GOT3 (cell line): ENCODE measurements around the gene ROBO4.

Source experiments
- DNase-seq: peaks from one replicate; lab custom pipeline; 2025; ENCODE audit warnings: mixed read lengths; lab: John Stamatoyannopoulos, UW

ROBO4 gene

GRCh38 chr11:124889191-124890091, 8.2 kb downstream of the ROBO4 start:
- DNase-seq: no peak

GRCh38 chr11:124887667-124888013, 10.0 kb downstream of the ROBO4 start:
- DNase-seq: no peak

- no peak for DNase-seq
Measured at GRCh38 chr11:124886978-124887666, 10.5 kb downstream of the ROBO4 start.

- no peak for DNase-seq
Measured at GRCh38 chr11:124886476-124886875, 11.2 kb downstream of the ROBO4 start.

- DNase-seq: no peak
Measured at GRCh38 chr11:124884869-124885479, 12.7 kb downstream of the ROBO4 start.

GRCh38 chr11:124884340-124884739, 13.3 kb downstream of the ROBO4 start:
- DNase-seq: no peak

- DNase-seq: no peak
Measured at GRCh38 chr11:124882339-124883071, 15.2 kb downstream of the ROBO4 start.

- no peak for DNase-seq
Measured at GRCh38 chr11:124880958-124881357, 16.7 kb downstream of the ROBO4 start.

- no peak for DNase-seq
Measured at GRCh38 chr11:124880290-124880611, 17.4 kb downstream of the ROBO4 start.

GRCh38 chr11:124879493-124880289, 18.0 kb downstream of the ROBO4 start:
- no peak for DNase-seq

- no peak for DNase-seq
Measured at GRCh38 chr11:124878759-124879492, 18.7 kb downstream of the ROBO4 start.

- DNase-seq: no peak
Measured at GRCh38 chr11:124877910-124878758, 19.5 kb downstream of the ROBO4 start.

- no peak for DNase-seq
Measured at GRCh38 chr11:124877631-124877909, 20.1 kb downstream of the ROBO4 start.

GRCh38 chr11:124876818-124877630, 20.6 kb downstream of the ROBO4 start:
- no peak for DNase-seq

- DNase-seq: peak; percentile 59
Measured at GRCh38 chr11:124875943-124876817, 21.5 kb downstream of the ROBO4 start.

- no peak for DNase-seq
Measured at GRCh38 chr11:124875401-124875800, 22.3 kb downstream of the ROBO4 start.

- no peak for DNase-seq
Measured at GRCh38 chr11:124874571-124875255, 23.0 kb downstream of the ROBO4 start.

GRCh38 chr11:124873951-124874350, 23.7 kb downstream of the ROBO4 start:
- no peak for DNase-seq
